PC-9 (cell line): ENCODE results near the gene UXS1.

Experiments used
- EZH2 ChIP-seq: fragments of 200-600 bp; sonication (generic); IDR thresholded peaks from 2 replicates; pipeline ENCODE4 v1.8.0; 2017; ENCODE audit warnings: antibody characterized with exemption, low read depth
- TF ChIP-seq, protein P1 (sequence below): fragments of 200-600 bp; sonication (generic); conservative IDR thresholded peaks from 2 replicates; pipeline ENCODE4 v1.6.1; 2017; ENCODE audit warnings: mixed run types, antibody characterized with exemption, mild to moderate bottlenecking, moderate library complexity

DNA sequence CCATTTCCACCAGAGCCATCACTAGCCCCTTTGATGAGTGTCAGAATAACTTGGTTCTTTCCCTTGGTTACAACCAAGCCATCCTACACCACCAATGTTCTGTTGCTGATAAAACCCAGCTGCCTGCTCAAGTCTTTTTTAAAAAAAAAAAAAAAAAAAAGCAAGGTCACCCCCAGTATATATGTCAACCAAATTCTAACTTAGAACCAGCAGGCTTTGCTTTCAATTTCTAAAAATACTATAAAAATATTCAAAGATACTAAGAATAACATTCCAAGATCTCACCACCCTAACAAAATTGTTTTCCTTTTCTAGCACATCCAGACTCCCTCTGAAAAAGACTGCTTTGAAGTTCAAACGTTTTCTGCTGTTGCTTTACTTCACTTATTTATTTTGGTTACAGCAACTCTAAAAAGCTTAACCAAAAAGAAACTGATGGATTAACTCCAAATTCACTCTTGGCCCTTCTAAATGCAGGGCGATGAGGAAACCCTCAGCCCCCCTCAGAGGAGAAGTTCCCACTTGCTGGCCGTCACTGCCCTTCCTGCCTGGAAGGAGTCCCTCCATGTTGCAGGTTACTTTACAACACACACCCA lies 10.9 kb downstream of the UXS1 start:
- TF ChIP-seq, protein P1, sequence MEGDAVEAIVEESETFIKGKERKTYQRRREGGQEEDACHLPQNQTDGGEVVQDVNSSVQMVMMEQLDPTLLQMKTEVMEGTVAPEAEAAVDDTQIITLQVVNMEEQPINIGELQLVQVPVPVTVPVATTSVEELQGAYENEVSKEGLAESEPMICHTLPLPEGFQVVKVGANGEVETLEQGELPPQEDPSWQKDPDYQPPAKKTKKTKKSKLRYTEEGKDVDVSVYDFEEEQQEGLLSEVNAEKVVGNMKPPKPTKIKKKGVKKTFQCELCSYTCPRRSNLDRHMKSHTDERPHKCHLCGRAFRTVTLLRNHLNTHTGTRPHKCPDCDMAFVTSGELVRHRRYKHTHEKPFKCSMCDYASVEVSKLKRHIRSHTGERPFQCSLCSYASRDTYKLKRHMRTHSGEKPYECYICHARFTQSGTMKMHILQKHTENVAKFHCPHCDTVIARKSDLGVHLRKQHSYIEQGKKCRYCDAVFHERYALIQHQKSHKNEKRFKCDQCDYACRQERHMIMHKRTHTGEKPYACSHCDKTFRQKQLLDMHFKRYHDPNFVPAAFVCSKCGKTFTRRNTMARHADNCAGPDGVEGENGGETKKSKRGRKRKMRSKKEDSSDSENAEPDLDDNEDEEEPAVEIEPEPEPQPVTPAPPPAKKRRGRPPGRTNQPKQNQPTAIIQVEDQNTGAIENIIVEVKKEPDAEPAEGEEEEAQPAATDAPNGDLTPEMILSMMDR, result no peak
- TF ChIP-seq EZH2, result no peak
